8988T (cell line): ENCODE data around the gene HRH2.
"Not testable (repeated sequence)": the region's sequence is repeated elsewhere in the genome, so short reads cannot be mapped to it uniquely, and the experiment has no call there.

ENCODE experiments used
- DNase-seq: peaks from one replicate; pipeline ENCODE4 v3.0.0; 2011

The HRH2 gene

DNA sequence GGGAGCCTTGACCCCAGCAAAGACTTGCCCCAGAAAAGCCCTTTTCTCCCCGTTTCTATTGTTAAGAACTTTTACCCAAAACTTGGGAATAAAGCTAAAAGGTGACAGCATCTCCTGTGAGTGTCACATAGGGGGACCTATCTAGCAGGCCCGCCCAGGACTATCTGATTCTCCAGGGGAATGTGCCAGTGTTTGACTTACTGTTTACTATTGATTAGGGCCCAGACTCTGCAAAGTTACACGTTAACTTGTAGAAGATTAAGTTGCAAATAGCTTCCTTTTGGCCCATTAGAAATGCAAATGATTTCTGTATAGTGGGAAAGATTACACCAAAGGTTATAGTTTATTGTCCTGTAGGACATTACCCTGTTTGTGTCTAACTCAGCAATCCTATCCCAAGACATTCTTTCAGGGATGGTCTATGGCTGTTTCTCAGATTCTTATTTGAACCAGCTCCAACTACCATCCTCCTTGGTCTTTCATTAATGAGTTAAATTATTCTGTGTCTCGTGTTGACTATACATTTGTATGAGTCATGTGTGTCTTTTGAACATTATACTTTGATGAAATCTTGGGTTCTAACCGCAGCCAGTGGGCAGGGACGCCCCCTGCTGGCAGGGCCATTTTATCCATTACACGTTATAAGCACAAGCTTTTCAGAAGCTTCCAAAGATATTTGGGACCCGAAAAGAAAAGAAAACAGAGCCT, 60.7 kb downstream of the HRH2 start:
- DNase-seq = no peak

DNA sequence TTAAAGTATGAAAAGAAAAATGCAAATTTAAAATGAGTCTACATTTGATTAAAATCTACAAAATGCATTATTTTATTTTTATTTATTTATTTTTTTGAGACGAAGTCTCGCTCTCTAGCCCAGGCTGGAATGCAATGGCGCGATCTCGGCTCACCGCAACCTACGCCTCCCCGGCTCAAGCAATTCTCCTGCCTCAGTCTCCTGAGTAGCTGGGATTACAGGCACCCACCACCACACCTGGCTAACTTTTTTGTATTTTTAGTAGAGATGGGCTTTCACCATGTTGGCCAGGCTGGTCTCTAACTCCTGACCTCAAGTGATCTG, 61.2 kb downstream of the HRH2 start:
- DNase-seq = not testable (repeated sequence)

DNA sequence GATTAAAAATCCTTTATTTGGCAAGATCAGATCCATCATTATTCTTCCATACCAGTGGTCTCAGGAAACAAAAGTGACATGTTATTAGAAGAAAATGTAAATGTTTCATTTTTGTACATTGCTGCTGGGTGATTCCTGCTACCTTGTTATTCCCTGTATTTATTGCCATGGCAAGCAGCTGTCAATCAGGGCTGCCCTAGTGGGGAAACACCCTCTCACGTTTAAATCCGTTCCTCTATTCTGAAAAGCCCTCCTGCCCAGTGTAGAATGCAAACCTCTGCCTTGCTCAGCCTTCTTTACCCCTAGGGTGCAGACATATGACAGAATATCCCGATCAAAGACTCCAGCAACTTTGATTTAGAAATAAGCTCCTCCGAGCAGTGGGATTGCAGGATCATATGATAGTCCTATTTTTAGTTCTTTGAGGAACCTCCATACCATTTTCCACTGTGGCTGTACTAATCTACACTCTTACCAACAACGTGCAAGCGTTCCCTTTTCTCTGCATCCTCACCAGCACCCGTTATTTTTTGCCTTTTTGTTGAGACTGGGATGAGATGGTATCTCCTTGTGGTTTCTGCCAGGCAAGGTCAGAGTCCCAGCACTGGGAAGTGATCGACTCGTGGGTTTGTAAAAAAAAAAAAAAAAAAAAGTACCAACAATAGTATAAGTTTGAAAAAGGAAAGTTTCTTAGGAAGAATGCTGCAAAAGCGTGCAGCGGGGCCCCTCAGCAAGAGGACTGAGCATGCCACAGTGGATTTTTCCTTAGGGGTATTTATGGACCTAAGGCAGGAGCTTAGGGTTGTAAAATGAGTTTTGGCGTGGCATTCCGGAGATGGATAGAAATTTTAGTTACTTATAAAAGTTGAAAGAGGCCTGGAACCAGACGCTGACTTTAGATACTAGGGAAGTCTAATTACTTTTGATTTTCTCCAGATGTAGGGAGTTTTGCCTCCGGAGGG, 66.7 kb downstream of the HRH2 start:
- DNase-seq = no peak

DNA sequence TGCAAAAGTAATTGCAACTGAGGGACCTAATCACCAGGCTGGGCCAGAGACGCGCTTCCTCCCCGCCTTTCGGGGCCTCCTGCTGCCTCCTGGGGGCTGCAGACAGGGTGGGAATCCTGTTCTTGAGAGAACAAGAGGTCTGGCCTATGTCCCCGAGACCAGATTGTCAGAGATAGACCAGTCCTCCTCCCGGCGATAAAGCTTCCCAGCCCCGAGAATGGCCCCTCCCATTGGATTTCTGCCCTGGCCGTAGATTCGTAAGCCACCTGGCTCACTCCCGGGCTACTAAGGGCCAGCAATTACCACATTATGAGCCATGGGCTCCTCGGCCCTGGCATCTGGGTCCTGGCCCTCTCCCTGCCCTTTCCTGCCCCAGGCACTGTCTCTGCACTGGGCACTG, 70.4 kb downstream of the HRH2 start:
- no peak for DNase-seq

DNA sequence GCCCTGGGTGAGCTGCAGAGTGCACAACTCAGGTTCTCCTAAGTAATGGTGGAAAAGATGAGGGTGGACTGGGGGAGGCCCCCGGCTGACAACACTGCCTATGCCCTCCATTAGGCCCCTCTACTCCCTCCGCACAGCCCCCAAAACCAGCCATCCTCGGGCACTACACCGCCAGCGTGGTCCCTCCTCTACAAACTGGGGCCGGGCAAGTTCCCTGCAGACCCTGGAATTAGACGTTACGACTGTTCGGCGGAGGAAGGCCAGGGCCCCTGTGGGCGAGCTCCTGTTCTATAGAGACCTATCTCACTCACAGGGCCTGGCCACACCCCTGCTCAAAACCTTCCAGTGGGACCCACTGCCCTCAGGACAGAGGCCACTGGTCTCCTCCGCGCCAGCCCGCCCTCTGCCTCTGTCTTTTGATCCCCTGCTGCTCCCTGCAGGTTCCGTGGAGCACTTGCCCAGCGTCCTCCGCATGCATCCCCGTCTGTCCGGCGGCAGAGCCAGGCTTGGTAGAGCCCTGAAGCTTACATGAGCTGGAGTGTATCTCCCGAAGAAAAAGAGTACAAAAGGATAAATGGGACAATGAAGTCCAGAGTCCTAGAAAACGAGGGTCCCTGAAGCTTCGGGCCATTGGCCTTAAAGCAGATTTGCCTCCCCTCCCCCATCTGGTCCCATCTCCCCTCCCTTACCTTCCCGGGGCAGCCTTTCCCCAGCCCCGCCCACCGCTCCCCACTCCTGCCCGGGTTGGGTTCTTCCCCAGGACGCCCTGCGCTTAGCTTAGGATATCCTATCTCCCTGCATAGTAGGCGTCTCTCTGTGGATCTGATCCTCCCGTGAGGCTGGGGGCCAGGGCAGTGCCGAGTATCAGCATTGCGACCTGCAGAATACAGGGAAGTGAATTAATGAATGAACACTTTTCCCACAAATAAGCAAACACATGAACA, 71.3 kb downstream of the HRH2 start:
- DNase-seq = no peak

DNA sequence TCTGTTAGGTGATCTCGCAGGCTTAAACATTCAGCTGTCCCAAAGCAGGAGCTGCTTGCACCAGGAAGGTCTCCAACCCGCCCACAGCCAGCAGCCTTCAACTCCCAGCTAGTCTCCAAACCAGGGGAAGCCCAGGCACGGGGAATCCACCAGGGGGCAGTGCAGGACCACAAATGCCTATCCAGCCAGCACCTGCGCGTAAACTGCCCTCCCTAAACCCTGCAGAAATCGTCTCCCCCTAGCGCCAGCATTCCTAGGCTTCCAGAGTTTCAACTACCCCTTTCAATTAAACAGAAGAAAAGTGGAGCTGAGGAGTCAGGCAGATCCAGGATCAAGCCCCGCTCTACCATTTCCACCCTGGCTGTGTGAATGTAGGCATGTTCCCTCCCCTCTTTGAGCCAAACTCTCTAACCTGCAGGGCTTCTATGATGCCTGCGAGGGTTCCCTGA, 72.0 kb downstream of the HRH2 start:
- peak; percentile 95 for DNase-seq

DNA sequence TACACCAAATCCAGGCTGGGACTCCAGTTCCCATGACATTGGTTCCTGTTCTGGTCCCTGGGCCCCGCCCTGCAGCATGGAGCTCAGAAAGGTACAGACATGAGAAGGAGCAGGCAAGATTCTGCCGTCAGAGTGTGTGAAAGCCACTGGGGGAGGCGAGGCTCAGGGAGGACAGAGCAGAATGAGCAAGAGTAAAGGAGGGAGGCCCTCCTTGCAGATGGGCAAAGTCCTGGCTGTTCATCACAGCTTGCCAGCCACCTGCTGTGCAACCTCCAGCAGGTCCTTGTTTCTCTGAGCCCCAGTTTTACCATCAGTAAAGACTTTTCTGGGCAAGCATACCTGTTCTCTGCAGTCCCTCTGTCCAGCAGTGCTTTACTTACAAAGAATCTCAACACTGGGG, 73.3 kb downstream of the HRH2 start:
- no peak for DNase-seq

DNA sequence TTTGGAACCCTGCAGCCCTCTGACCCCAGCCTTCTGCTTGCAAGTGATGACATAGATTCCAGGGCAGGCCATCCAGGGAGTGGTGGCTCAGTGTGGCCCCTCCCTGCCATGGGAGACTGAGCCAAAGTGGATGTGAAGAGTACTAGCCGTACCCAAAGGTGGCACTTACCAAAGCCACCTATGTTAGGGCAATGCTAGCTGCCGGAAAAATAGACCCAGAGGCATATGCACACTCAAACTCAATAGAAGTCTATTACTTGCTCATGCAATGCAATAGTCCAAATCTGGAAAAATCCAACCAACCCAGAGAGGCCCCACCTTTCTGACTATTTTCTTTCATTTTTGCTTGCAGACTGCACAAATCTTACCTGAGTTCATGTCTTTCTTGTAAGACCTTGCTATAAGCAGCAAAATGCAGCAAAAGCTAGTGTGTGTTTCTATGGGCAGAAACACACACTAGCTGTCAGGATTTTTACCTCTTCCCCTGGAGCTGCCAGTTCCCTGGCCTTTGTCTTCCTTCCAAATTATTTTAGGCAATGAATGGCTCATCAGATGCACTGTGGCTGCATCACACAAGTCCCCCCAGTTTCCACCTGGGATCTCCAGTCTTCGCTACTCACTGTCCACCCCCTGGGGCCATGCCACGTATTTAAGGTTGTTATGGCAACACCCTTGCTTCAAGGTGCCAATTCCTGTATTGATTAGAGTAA, 74.0 kb downstream of the HRH2 start:
- DNase-seq = no peak

DNA sequence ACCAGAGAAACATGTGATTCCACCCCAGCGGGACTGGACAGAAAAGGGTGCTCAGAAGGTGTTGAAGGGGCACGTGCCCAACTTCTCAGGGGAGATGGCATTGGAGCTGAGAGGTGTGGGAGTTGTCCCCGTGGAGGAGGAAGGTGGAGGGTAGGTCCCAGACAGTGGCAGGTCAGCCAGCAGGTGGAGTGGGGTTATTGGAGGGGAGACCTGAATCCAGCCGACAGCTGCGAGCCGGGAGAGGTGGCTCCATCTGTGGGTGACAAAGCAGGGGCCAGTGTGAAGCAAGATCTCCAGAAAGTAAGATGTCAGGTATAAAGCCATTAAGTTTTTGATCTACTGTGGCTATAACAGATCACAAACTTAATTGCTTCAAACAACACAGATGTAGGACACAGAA, 75.1 kb downstream of the HRH2 start:
- no peak for DNase-seq

DNA sequence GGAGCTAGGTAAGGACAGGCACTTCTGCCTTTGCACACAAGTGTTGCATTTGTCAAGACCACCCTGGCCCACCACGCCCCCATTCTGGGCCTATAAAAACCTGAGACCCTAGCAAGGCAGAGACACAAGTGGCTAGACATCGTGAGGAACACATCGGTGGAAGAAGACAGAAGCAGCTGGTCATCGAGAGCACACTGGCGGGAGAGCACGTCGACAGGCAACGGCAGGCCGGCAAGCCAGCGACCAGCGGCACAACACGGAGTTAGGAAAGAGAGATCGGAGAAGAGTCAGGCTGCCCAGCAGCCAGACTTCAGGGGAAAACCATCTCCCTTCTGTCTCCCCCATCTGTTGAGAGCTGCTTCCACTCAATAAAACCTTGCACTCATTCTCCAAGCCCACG, 76.1 kb downstream of the HRH2 start:
- no peak for DNase-seq

DNA sequence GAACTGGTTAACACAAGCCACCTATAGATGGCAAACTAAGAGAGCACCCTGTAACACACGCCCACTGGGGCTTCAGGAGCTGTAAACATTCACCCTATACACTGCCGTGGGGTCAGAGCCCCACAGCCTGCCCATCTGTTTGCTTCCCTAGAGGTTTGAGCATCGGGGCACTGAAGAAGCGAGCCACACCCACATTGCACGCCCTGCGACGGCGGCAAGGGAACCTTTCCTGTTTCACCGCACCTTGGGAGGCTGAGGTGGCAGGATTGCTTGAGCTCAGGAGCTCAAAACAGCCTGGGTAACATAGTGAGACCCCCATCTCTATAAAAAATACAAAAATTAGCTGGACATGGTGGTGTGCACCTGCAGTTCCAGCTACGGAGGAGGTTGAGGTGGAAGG, 76.6 kb downstream of the HRH2 start:
- no peak for DNase-seq

DNA sequence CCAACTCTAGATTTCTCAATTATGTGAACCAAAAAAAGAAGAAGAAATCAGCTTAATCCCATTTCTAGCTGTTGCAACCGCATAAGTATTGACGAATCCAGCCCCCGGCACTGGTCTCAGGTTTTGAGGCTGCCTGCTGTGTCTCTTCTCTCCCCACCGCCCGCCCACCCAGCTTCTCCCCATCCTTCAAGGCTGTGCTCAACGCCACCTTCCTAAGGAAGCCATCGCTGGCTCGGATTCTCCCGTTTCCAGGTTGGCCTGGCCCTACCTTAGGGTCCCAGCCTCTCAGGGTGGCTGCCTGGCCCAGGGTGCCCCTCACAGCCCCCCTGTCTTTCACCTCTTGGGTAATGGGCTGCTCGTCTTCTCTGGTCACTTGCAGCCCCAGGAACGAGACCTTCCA, 77.8 kb downstream of the HRH2 start:
- no peak for DNase-seq

DNA sequence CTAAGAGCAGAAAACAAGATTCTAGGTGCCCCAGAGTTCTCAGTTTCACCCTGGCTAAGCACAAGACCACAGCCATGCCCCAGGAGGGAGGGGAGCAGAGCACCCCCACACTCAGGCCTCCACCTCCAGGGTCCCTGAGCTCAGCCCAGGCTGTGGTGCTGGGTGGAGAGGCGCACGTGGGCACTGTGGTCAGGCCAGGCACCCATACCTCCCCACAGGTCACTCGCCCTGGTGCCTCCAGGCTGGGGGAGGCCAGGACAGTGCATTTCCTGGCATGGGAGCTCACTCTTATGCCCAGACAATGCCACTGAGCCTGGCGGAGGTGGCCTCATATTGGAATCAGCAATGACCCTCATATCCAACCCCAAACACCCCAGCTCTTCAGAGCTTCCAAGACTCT, 78.8 kb downstream of the HRH2 start:
- no peak for DNase-seq

DNA sequence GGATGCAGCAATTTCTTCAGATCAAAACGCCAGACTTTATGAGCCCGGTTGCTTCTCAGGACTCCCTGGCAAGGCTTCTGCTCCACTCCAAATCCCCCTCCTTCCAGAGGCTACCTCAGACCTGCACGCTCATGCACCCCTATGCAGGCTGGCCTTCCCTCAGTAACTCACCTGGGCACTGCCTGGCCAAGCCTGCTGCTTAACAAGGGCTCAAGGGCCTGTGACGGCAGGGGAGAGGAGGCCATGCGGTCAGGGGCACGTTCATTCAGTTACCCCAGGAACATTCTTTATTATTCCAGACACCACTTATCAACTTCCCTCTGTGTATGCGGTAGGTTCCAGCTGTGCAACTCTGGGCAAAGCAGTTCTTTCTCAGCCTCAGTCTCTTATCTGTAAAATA, 79.6 kb downstream of the HRH2 start:
- no peak for DNase-seq

DNA sequence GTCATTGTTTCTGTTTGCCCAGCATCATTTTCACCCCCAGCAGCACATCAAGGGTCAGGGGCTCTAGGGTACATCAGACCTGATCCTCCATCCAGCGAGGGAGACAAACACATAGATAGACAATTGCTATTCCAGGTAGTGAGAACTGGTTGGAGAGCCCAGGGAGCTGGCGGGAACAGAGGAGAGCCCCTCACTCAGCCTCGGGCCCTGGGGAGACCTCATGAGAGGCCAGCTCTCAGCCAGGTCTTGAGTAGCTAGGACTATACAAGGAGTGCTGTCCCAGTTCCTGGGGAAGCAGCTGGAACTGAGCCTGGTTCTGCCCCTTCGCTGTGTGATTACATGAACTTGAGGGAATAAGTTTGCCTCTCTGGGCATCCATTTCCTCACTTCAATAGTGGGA, 80.3 kb downstream of the HRH2 start:
- no peak for DNase-seq

DNA sequence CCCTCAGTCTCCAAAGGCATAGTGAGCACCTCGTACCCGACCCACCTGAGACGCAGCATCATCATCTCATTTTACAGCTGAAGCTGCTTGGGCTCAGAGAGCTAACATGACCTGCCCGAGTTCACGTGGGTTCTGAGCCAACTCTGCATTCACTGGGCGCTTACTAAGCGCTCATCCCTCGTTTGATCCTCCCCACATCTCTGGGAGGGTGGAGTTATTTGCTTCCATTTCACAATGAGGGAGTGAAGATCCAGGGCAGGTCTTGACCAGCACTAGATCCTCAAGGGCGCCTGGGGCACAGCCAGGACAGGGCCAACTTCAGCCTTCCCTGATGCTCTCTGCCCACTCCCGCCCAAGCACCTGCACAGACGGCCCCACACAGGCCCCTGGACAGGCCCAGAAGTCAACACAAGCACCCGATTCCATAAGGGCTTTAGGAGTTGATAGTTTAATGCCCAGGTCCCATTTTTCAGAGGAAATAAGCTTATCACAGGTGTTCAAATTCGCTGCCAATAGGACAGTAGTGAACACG, 80.8 kb downstream of the HRH2 start:
- DNase-seq = no peak

DNA sequence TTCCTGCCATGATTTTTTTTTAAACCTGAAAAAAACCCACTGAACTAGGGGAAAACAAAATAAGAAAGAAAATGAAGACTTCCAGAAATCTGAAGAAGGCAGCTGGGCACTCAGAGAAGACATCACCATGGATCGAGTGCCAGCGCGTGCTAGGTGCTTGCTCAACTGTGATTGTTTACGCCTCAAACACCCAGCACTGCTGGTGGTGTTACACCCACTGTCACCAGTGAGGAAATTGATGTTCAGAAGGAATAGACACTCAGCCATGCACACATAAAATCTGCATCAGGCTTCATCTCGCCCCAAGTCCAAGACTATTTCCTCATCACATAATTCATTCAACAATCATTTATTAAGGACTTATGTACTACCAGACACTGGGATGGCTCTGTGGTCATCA, 82.1 kb downstream of the HRH2 start:
- no peak for DNase-seq

DNA sequence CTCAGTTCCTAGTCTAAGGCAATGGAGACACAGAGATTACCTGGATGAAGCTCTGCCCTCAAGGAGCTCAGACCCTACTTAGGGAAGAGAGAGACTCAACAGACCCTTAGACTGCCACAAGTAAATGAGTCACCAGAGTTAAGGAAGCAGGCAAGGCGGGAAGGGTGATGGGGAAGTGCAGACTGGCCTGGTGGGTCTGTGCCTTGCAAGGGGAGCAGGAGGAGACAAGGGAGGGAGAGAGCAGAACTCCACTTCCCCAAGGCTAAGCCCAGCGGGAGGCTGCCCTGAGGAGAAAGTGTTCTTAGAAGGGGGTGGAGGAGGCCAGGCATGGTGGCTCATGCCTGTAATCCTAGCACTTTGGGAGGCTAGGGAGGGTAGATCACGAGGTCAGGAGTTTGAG, 83.7 kb downstream of the HRH2 start:
- DNase-seq = no peak

DNA sequence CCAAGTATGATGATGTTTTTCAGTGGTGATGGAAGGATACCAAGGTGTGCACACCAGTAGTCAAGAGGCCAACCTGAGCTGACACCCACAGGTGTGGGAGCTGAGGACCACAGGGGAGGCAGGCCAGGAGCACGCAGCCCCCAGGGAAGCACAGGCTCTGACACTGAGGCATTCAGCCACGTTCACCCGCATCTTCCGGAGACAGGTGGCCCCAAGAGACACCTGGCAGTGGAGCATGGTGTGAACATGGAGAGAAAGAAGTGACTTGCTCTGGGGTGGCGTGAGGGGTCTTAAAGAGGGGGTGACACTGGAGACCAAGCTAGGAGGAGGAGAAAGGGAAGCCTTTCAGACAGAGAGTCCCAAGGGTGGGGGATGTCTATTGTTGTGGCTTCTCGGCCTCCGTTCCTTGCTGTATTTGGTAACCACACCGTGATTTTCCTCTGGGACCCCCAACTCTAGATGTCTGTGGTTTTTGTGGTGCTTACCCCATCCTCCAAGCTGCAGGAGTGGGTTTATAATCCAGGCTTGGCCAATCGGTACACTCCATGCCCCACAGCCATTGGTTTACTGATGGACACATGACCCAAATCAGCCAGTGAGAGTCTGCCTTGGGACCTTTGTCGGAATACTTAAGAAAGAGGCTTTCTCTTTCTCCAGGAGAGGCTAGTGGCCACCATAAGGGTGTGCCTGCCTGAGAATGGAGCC, 84.6 kb downstream of the HRH2 start:
- no peak for DNase-seq

DNA sequence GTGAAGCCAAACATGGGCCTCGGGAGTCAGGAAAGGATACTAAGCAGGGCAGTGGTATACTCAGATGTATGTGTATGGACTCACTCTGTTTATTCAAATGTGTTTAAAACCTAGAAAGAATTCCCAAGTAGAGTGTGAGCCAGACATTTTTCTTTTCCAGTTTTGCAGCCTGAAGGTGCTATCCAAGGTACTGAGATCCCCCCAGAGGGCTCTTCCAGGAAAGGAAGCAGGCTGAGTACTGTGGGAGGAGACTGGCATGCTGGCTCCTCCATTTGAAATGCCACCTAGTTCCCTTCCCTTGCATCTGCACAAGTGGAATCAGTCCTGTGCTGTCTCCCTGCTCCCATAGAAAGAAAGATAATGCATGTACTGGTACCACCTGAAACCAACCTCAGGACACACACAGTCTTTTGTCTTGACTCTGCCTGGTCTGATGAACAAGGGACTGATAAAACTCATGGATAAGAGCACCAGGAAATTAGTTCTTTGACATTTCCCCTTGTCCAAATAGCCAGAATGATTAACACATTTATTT, 85.9 kb downstream of the HRH2 start:
- DNase-seq = no peak

DNA sequence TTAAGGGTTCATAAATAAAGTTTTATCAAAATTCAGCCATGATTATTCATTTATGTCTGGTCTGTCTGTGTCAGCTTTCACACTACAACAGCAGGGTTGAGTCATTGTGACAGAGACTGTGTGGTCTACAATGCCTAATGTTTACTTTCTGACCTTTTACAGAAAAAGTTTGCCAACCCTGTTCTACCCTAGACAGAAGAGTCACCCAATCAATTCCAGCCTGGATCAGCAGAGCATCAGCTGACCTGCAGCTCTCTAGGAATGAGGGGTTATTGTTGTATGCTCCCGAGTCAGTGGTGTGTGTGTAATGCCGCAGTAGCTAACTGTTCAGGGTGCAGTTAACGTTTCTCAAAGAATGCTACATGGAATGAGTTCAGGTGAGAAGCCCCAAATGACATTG, 87.3 kb downstream of the HRH2 start:
- DNase-seq = no peak
